GM10266 (cell line): Measurements from ENCODE around the gene TNNC1.

Experiments used
- DNase-seq: peaks from one replicate; pipeline ENCODE4 v3.0.0; 2012; ENCODE audit errors: extremely low spot score
- TF ChIP-seq, protein P1 (sequence below): IDR thresholded peaks from 2 replicates; pipeline ENCODE4 v1.5.1; 2012; ENCODE audit warnings: mild to moderate bottlenecking, low read depth; ENCODE audit not compliant: control insufficient read depth, insufficient read depth; ENCODE audit errors: missing control alignments

TNNC1 gene

DNA sequence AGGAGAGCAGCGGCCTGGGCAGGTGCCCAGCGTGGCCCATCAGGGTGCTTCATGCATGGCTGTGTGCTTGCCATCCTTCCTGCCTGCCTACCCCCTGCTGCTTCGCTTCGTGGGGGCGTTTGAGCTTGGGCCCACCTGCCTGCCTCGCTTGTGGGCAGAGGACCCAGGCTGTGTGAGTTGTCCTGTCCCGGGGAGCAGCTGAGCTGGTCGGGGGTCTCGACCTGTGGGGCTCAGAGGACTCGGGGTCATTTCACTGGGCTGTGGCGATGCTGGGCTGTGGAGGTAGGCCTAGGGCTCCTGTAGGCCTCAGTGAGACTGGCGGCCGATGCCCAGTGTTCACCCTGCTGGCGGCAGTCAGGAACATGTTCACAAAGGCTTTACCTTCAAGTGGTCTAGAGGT is 29.2 kb upstream of the TNNC1 start:
- TF ChIP-seq, protein P1, sequence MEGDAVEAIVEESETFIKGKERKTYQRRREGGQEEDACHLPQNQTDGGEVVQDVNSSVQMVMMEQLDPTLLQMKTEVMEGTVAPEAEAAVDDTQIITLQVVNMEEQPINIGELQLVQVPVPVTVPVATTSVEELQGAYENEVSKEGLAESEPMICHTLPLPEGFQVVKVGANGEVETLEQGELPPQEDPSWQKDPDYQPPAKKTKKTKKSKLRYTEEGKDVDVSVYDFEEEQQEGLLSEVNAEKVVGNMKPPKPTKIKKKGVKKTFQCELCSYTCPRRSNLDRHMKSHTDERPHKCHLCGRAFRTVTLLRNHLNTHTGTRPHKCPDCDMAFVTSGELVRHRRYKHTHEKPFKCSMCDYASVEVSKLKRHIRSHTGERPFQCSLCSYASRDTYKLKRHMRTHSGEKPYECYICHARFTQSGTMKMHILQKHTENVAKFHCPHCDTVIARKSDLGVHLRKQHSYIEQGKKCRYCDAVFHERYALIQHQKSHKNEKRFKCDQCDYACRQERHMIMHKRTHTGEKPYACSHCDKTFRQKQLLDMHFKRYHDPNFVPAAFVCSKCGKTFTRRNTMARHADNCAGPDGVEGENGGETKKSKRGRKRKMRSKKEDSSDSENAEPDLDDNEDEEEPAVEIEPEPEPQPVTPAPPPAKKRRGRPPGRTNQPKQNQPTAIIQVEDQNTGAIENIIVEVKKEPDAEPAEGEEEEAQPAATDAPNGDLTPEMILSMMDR: no peak
- no peak for DNase-seq

DNA sequence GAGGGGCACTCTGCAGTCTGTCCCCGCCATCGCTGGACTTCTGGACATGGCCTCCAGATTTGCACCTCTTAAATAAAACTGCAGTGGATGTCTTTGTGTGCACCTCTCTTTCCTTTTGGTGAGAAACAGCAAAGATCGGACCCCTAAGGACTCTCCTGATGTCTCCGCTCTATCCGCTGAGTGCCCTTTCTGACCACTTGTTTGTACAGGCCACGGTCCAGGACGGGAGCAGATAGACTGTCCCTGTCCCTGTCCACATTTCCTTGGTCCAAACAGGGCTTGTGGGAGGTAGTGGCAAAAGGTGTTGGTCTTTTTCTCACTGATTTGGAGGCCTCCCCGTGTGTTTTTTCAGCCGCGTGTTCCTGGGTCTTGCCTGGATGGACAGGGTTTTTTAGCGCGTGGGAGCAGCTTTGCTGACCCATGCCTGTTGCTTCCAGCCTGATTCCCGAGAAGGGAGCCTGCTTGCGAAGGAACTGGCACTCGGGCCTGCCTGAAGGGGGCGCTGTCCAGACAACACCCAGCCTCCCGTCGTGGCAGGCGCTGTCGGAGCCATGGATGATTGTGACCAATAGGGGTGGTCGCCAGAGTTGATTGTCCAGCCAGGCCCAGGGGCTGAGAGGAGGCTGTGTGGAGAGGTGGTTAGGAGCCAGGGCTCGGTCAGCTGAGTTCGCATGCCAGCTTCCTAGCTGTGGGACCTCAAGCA is 28.1 kb upstream of the TNNC1 start:
- no peak for DNase-seq

DNA sequence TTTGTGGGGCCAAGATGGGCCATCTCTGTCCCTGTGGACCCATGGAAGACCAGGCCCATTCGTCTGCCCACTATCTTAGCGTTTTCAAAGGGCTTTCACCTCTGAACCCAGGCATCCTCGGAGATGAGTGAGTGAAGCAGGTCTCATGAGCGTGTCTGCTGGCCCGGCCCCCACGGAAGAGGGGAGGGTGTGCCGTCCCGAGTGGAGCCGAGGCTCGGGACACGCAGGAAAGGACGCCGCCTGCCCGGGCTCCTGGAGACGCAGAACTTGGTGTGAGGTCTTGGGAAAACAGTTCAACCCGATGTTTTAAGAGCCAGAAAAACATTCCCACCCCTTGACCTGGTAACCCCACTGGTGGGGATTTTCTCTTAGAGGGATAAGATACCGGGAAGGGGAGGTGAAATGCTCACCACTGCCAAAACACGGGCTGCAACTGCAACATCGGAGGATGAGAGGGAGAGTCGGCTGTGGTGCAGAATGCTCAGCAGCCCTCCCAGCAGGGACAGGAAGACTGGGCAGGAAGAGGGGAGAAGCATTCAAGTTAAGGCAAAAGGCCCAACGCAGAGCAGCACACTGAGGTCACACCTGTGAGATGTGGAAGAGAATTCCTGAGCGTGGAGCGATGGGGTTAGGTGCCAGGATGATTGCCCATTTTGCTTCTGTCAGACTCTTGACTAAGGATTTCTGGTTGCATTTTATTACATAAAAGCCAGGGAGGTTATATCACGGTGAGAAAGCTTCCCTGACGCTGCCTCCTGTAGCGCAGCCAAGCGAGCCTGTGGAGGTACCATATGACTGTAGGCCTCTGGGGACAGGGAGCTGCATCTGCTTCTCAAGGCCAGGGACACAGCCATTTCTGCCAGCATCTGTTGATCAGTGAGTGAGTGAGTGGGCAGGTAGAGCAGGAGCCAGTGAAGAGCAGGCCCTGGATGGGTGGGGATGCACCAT is 27.2 kb upstream of the TNNC1 start:
- TF ChIP-seq, protein P1: no peak
- DNase-seq: no peak

More for the DNA sequence above, 28.1 kb upstream of the TNNC1 start:
- TF ChIP-seq, protein P1: peak; percentile 48

DNA sequence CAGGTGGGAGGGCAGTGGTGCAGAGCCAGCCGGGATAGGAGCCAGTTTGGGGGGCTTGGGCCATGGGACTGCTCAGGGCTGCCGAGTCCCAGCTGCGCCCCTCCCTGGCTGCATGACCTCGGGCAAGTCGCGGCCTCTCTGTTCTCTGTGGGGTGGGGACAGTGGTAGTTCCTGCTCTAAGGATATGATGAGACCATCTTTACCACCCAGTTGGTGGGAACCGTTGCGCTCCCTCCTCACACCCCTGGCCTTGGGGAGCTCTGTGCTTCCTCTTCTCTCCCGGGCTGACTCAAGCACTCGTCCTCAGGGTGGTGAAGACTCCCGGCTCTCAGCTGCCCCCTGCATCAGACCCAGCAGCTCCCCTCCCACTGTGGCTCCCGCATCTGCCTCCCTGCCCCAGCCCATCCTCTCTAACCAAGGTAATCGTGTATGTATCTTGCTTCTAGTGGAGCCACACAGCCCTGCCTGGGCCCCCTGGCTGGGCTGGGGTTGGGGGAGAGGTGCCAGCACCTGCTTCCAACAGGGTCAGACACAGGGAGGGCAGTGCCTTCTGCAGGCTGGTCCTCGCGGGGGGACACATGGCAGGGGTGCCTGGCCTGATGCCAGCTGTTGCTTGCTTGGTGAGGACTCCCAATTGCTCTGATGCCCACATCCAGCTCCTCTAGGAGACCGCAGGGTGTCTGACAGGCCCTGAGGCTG is 26.2 kb upstream of the TNNC1 start:
- no peak for DNase-seq
- TF ChIP-seq, protein P1: no peak

DNA sequence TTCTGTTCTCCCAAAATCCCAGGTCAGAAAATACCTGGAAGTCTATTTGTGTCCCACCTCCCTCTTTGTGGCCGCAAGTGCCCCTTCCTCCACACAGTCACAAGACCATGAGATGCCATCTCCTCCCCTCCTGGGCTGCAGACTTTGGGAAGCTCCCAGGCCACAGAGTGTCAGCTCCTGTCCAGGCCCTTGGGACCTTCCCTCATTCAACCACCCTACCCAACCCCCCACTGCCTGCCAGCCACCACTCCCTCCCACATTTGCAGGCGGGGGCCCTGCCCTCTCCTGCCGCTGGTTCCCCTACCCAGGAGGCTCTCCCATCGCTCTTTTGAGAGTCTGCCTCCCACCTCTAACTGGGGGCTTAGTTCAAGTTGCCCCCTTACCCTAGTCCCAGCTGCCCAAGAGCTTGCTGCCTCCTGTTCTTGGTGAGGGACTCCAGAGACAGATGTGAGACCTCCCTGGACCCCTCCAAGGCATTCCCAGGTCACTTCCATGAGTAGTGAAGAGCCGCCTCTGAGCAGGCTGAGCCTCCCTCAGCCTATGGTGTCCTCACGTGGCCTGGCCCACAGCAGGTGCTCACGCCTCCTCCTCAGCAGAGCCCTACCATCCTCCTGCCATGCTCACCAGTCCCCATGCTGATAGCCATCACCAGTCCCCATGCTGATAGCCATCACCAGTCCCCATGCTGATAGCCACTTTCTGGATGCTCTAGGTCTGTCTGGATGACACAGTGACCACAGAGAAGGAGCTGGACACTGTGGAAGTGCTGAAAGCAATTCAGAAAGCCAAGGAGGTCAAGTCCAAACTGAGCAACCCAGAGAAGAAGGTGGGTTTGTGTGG is 25.4 kb upstream of the TNNC1 start:
- DNase-seq: no peak
- TF ChIP-seq, protein P1: no peak

DNA sequence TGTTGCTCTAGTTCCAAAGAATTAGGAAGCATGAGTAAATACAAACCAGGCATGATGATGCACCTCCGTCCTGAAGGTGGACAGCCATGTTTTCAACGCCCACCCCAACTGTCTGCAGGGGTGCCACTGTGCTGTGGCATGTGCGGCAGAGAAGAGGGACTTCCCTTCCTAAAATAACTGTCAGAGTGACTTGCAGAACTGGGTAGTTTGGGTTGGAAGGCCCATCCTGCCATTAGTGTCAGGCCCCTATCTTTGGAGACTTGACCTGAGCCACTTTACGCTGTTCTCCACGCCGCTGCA is 23.9 kb upstream of the TNNC1 start:
- TF ChIP-seq, protein P1: no peak
- DNase-seq: no peak
